Panc1 (cell line): ENCODE data around the gene SPARCL1.

Experiments used
- CTCF ChIP-seq: fragments of 450-650 bp; IDR thresholded peaks from 2 replicates; pipeline ENCODE4 v1.5.1; 2017; ENCODE audit warnings: mild to moderate bottlenecking
- POLR2AphosphoS5 ChIP-seq: IDR thresholded peaks from 2 replicates; pipeline ENCODE4 v1.6.1; 2012; ENCODE audit warnings: mild to moderate bottlenecking, low read depth, low read length, moderate library complexity
- REST ChIP-seq, 2 experiments: IDR thresholded peaks; 2 replicates each; pipeline ENCODE4 v1.6.1; 2011 to 2012; ENCODE audit warnings: low read depth in 2 of 2, control low read depth in 1 of 2, low read length in 1 of 2, mild to moderate bottlenecking in 1 of 2, moderate library complexity in 1 of 2; ENCODE audit not compliant: insufficient read depth in 1 of 2
- SIN3A ChIP-seq: IDR thresholded peaks from 2 replicates; pipeline ENCODE4 v1.6.1; 2012; ENCODE audit warnings: low read depth, mild to moderate bottlenecking, low read length, moderate library complexity, borderline replicate concordance; ENCODE audit not compliant: insufficient read depth
- TCF7L2 ChIP-seq: IDR thresholded peaks from 2 replicates; pipeline ENCODE4 v1.6.1; 2011; ENCODE audit warnings: mild to moderate bottlenecking, low read depth, low read length, inconsistent platforms

- TF ChIP-seq CTCF: no peak
- no peak for TF ChIP-seq POLR2AphosphoS5
- TF ChIP-seq SIN3A: no peak
- TF ChIP-seq REST (IDR thresholded peaks at IDR 0.05; ENCODE audit: insufficient read depth in 1 of 2, low read depth in 2 of 2, low read length in 1 of 2): no peak
- no peak for TF ChIP-seq TCF7L2
Observed at GRCh38 chr4:87570290-87570805, 41.2 kb upstream of the SPARCL1 start.
